ENCODE results near the gene SLC6A12. TPM values are rescaled to one million over a fixed set of nuclear protein-coding genes. Genes with fewer than 3 reads are reported as not detected.

SLC6A12 gene
- polyA plus RNA-seq, 1 donor (not counting 4 experiments of a cell fraction or from before 2014, with no cell fraction given): not detected

- H3K27ac ChIP-seq (ENCODE audit: control insufficient read depth, insufficient read depth, low read length): no peak overlapping the region
- H3K4me2 ChIP-seq (ENCODE audit: control insufficient read depth, extremely low read depth, insufficient read depth, low read depth, low read length): no peak overlapping the region
- no peaks in the 10 kb centered on the region for H3K36me3 ChIP-seq (ENCODE audit: control insufficient read depth in 2 of 2, extremely low read depth in 1 of 2, insufficient read depth in 2 of 2, low read length in 2 of 2)
- no peak overlapping the region for H2AFZ ChIP-seq (ENCODE audit: control insufficient read depth, low read length)
- no peaks in the 10 kb centered on the region for H4K20me1 ChIP-seq (ENCODE audit: control insufficient read depth, extremely low read depth, insufficient read depth, low read length)
- H3K9me1 ChIP-seq (ENCODE audit: control insufficient read depth, extremely low read depth, insufficient read depth, low read length): no peaks in the 10 kb centered on the region
- no peak for TF ChIP-seq EZH2 (IDR thresholded peaks at IDR 0.05; ENCODE audit: low read length)
- TF ChIP-seq, protein P1, sequence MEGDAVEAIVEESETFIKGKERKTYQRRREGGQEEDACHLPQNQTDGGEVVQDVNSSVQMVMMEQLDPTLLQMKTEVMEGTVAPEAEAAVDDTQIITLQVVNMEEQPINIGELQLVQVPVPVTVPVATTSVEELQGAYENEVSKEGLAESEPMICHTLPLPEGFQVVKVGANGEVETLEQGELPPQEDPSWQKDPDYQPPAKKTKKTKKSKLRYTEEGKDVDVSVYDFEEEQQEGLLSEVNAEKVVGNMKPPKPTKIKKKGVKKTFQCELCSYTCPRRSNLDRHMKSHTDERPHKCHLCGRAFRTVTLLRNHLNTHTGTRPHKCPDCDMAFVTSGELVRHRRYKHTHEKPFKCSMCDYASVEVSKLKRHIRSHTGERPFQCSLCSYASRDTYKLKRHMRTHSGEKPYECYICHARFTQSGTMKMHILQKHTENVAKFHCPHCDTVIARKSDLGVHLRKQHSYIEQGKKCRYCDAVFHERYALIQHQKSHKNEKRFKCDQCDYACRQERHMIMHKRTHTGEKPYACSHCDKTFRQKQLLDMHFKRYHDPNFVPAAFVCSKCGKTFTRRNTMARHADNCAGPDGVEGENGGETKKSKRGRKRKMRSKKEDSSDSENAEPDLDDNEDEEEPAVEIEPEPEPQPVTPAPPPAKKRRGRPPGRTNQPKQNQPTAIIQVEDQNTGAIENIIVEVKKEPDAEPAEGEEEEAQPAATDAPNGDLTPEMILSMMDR (optimal IDR thresholded peaks at IDR 0.05 in 1 of 3, IDR thresholded peaks at IDR 0.05 in 1 of 3, conservative IDR thresholded peaks at IDR 0.05 in 1 of 3; ENCODE audit: extremely low read depth in 1 of 3, insufficient read depth in 2 of 3, low read length in 3 of 3): no peak
- FAIRE-seq (no peak), DNase-seq (ENCODE audit: low read depth, low spot score) (no peak)
- no peaks in the 10 kb centered on the region for H3K79me2 ChIP-seq (ENCODE audit: control insufficient read depth, insufficient read depth, low read length)
- no peak overlapping the region for H3K4me3 ChIP-seq (ENCODE audit: control insufficient read depth in 2 of 3, extremely low read depth in 1 of 3, insufficient read depth in 2 of 3, low read depth in 1 of 3, low read length in 3 of 3)
- peaks cover 30% of the 10 kb centered on the region for H3K27me3 ChIP-seq (ENCODE audit: control insufficient read depth, extremely low read depth, insufficient read depth, low read length)
- H3K4me1 ChIP-seq (ENCODE audit: control insufficient read depth, extremely low read depth, insufficient read depth, low read length): no peaks in the 10 kb centered on the region
- no peaks in the 10 kb centered on the region for H3K9me3 ChIP-seq (ENCODE audit: control insufficient read depth, low read depth, low read length)
- dilution Hi-C loops (cut with MboI; ENCODE audit: extremely low pct_ligation_motif_present, low sequenced_read_pairs): no loop called here
- no peak overlapping the region for H3K9ac ChIP-seq (ENCODE audit: control insufficient read depth, extremely low read depth, insufficient read depth, low read length)
Measured at GRCh38 chr12:167959-168600, 45.9 kb downstream of the SLC6A12 start.

GRCh38 chr12:166425-167075 lies 47.4 kb downstream of the SLC6A12 start:
- H3K79me2 ChIP-seq (ENCODE audit: control insufficient read depth, insufficient read depth, low read length): no peaks in the 10 kb centered on the region
- no peak overlapping the region for H2AFZ ChIP-seq (ENCODE audit: control insufficient read depth, low read length)
- dilution Hi-C loops (cut with MboI; ENCODE audit: extremely low pct_ligation_motif_present, low sequenced_read_pairs): no loop called here
- no peaks in the 10 kb centered on the region for H3K9me1 ChIP-seq (ENCODE audit: control insufficient read depth, extremely low read depth, insufficient read depth, low read length)
- no peak overlapping the region for H3K4me2 ChIP-seq (ENCODE audit: control insufficient read depth, extremely low read depth, insufficient read depth, low read depth, low read length)
- peaks cover 24% of the 10 kb centered on the region for H3K27me3 ChIP-seq (ENCODE audit: control insufficient read depth, extremely low read depth, insufficient read depth, low read length)
- FAIRE-seq (no peak), DNase-seq (ENCODE audit: low read depth, low spot score) (no peak)
- H3K4me1 ChIP-seq (ENCODE audit: control insufficient read depth, extremely low read depth, insufficient read depth, low read length): no peaks in the 10 kb centered on the region
- no peaks in the 10 kb centered on the region for H3K9me3 ChIP-seq (ENCODE audit: control insufficient read depth, low read depth, low read length)
- H3K36me3 ChIP-seq (ENCODE audit: control insufficient read depth in 2 of 2, extremely low read depth in 1 of 2, insufficient read depth in 2 of 2, low read length in 2 of 2): no peaks in the 10 kb centered on the region
- no peak overlapping the region for H3K4me3 ChIP-seq (ENCODE audit: control insufficient read depth in 2 of 3, extremely low read depth in 1 of 3, insufficient read depth in 2 of 3, low read depth in 1 of 3, low read length in 3 of 3)
- no peak overlapping the region for H3K9ac ChIP-seq (ENCODE audit: control insufficient read depth, extremely low read depth, insufficient read depth, low read length)
- no peak overlapping the region for H3K27ac ChIP-seq (ENCODE audit: control insufficient read depth, insufficient read depth, low read length)
- TF ChIP-seq, protein P1 (optimal IDR thresholded peaks at IDR 0.05 in 1 of 3, IDR thresholded peaks at IDR 0.05 in 1 of 3, conservative IDR thresholded peaks at IDR 0.05 in 1 of 3; ENCODE audit: extremely low read depth in 1 of 3, insufficient read depth in 2 of 3, low read length in 3 of 3): no peak
- no peak for TF ChIP-seq EZH2 (IDR thresholded peaks at IDR 0.05; ENCODE audit: low read length)
- H4K20me1 ChIP-seq (ENCODE audit: control insufficient read depth, extremely low read depth, insufficient read depth, low read length): no peaks in the 10 kb centered on the region
